K562 (cell line): ENCODE data around the gene FJX1. TPM values are rescaled to one million over a fixed set of nuclear protein-coding genes. Genes with fewer than 3 reads are reported as not detected.

Experiments used
- ATAC-seq: fragments of 200-7000 bp; cut with Tn5 transposase; 3 replicates; pipeline ENCODE4 v1.9.1; 2020; ENCODE audit warnings: moderate library complexity
- BruUV-seq: library from RNA; stranded (reverse); fragments of 400-500 nt; replicated peaks from 2 replicates; lab custom pipeline; 2021; lab: Mats Ljungman, UMichigan
- CTCF ChIA-PET: fragments of 300-600 bp; formaldehyde crosslinking; extraction: SDS; loops from one replicate; lab custom pipeline; 2021; ENCODE audit warnings: low intra/inter-chr PET ratio; lab: Yijun Ruan, JAX
- POLR2A ChIA-PET: fragments of 300-600, 350-650 bp; sonication (Branson Sonifier 250); formaldehyde crosslinking; extraction: SDS; loops from one replicate; lab custom pipeline; 2021; ENCODE audit warnings: antibody characterized with exemption, inconsistent platforms; lab: Yijun Ruan, JAX
- DNase-seq, 4 experiments: peaks; one replicate each; pipeline versions ENCODE4 v3.0.0 to v3.0.0-alpha.2; 2011 to 2018; ENCODE audit warnings: low spot score in 3 of 4, mixed read lengths in 3 of 4; ENCODE audit errors: extremely low read depth in 1 of 4
- FAIRE-seq: peaks from 2 replicates; lab custom pipeline; 2011; peaks lifted over from hg19 to GRCh38; lab: Jason Lieb, UNC
- H2AFZ ChIP-seq: 2 replicates; pipeline ENCODE4 v1.6.0; 2011; ENCODE audit warnings: low read depth, low read length, control low read depth, inconsistent platforms
- H3K27ac ChIP-seq: fragments of 200-600 bp; 3 replicates; pipeline ENCODE4 v1.8.0; 2011; ENCODE audit warnings: low read depth, mild to moderate bottlenecking, control low read depth, inconsistent platforms, low read length, moderate library complexity, mixed read lengths; ENCODE audit errors: extremely low read depth
- H3K27me3 ChIP-seq, 2 experiments: fragments of 300-600 bp in 1 of 2; 2 replicates in 1 of 2; 3 replicates in 1 of 2; pipeline versions ENCODE4 v1.6.0 to v1.8.0; 2011; ENCODE audit warnings: inconsistent platforms in 2 of 2, low read length in 2 of 2, mild to moderate bottlenecking in 1 of 2, mixed read lengths in 1 of 2, moderate library complexity in 1 of 2; ENCODE audit not compliant: control insufficient read depth in 2 of 2, insufficient read depth in 2 of 2
- H3K36me3 ChIP-seq: fragments of 300-600 bp; 3 replicates; pipeline ENCODE4 v1.8.0; 2011; ENCODE audit warnings: mild to moderate bottlenecking, low read length, inconsistent platforms; ENCODE audit not compliant: control insufficient read depth, insufficient read depth
- H3K4me1 ChIP-seq, 2 experiments: fragments of 200-600 bp in 1 of 2; replicated peaks in 1 of 2; 2 replicates in 1 of 2; 3 replicates in 1 of 2; pipeline versions ENCODE4 v1.5.1 to v1.8.0; 2011; ENCODE audit warnings: inconsistent platforms in 2 of 2, low read length in 2 of 2, mild to moderate bottlenecking in 1 of 2, mixed read lengths in 1 of 2, moderate library complexity in 1 of 2; ENCODE audit not compliant: control insufficient read depth in 2 of 2, insufficient read depth in 2 of 2
- H3K4me2 ChIP-seq: 2 replicates; pipeline ENCODE4 v1.6.1; 2011; ENCODE audit warnings: low read length, control low read depth, inconsistent platforms, mixed read lengths; ENCODE audit not compliant: insufficient read depth
- H3K4me3 ChIP-seq: fragments of 200-600 bp; sonication (generic), shearing (Covaris generic); 2 replicates; pipeline ENCODE4 v1.5.1; 2016; ENCODE audit warnings: control low read depth, inconsistent platforms
- H3K79me2 ChIP-seq: fragments of 200-600 bp; 3 replicates; pipeline ENCODE4 v1.8.0; 2011; ENCODE audit warnings: low read length, inconsistent platforms; ENCODE audit not compliant: control insufficient read depth, insufficient read depth
- H3K9ac ChIP-seq, 2 experiments: 2 replicates each; pipeline versions ENCODE4 v1.6.0 to v1.6.1; 2011; ENCODE audit warnings: low read depth in 2 of 2, low read length in 2 of 2, control low read depth in 1 of 2, inconsistent platforms in 1 of 2, mild to moderate bottlenecking in 1 of 2, mixed read lengths in 1 of 2; ENCODE audit not compliant: insufficient read depth in 1 of 2
- H3K9me1 ChIP-seq: one replicate; pipeline ENCODE4 v1.6.0; 2011; ENCODE audit warnings: inconsistent platforms, mild to moderate bottlenecking, low read length, moderate library complexity; ENCODE audit not compliant: control insufficient read depth, insufficient read depth
- H3K9me3 ChIP-seq: replicated peaks from 2 replicates; pipeline ENCODE4 v1.5.1; 2011; ENCODE audit warnings: low read depth, low read length, inconsistent platforms; ENCODE audit not compliant: control insufficient read depth, insufficient read depth
- H4K20me1 ChIP-seq: replicated peaks from 2 replicates; pipeline ENCODE4 v1.6.1; 2011; ENCODE audit warnings: low read length, inconsistent platforms, mixed read lengths; ENCODE audit not compliant: control insufficient read depth, insufficient read depth
- C11orf30 ChIP-seq: fragments of 450-650 bp; IDR thresholded peaks from 2 replicates; pipeline ENCODE4 v1.6.1; 2016; ENCODE audit warnings: low read depth, mild to moderate bottlenecking
- CEBPB ChIP-seq: fragments of 450-650 bp; IDR thresholded peaks from 2 replicates; pipeline ENCODE4 v1.6.1; 2016; ENCODE audit warnings: missing genetic modification characterization, missing compliant biosample characterization
- EHMT2 ChIP-seq: fragments of 450-650 bp; IDR thresholded peaks from 2 replicates; pipeline ENCODE4 v1.6.1; 2018; ENCODE audit warnings: antibody characterized with exemption
- GABPA ChIP-seq: fragments of 200-800 bp; sonication (Bioruptor generic); conservative IDR thresholded peaks from 2 replicates; pipeline ENCODE4 v1.6.1; 2016; ENCODE audit warnings: low read depth, missing genetic modification characterization, missing compliant biosample characterization
- MTA2 ChIP-seq: fragments of 450-650 bp; IDR thresholded peaks from 2 replicates; pipeline ENCODE4 v1.6.1; 2016; ENCODE audit warnings: low read depth
- SNIP1 ChIP-seq: fragments of 450-650 bp; IDR thresholded peaks from 2 replicates; pipeline ENCODE4 v1.7.1; 2017; ENCODE audit warnings: low read depth, mild to moderate bottlenecking
- ZNF263 ChIP-seq: sonication (generic); formaldehyde crosslinking; IDR thresholded peaks from 2 replicates; pipeline ENCODE4 v1.8.0; 2022; ENCODE audit warnings: mild to moderate bottlenecking, missing genetic modification reagents, borderline replicate concordance
- WGBS: fragments of 100-300 bp; shearing (Covaris generic); methylation state at CpG from one replicate; pipeline ENCODE4 v1.1.6; 2016; ENCODE audit warnings: low coverage, mixed read lengths; ENCODE audit not compliant: insufficient coverage; ENCODE audit errors: missing lambda C conversion rate; 5-methylcytosine and 5-hydroxymethylcytosine counted together
- in situ Hi-C: fragments of 300-500 bp; cut with MboI; formaldehyde crosslinking; loops from 4 replicates; pipeline ENCODE4 v1.15.0; 2018; ENCODE audit warnings: inconsistent platforms, mixed read lengths
- intact Hi-C: fragments of 100-400 bp; cut with micrococcal nuclease; formaldehyde crosslinking; loops from 2 replicates; pipeline ENCODE4 v1.14.2; 2022
- polyA plus RNA-seq, 8 experiments: library from polyadenylated mRNA; depleted of rRNA in 4 of 8; stranded (reverse) in 5 of 8; unstranded in 3 of 8; fragments of >200 nt; fragmentation: Nextera tagmentation in 2 of 8; fragmentation: Illumina TruSeq in 1 of 8; extraction: Ambion mirVana in 2 of 8; extraction: Trizol in 1 of 8; gene quantifications; 2 replicates each; pipeline versions ENCODE4 v1.2.1 to v1.2.3, GENCODE V29; 2011 to 2014; ENCODE audit warnings: inconsistent platforms in 1 of 8, missing spikeins in 1 of 8
- total RNA-seq, 7 experiments: library from RNA; depleted of rRNA in 6 of 7; stranded (reverse); fragments of >200 nt in 6 of 7; fragmentation: Illumina TruSeq in 2 of 7; extraction: Trizol in 2 of 7; gene quantifications; 2 replicates each; pipeline versions ENCODE4 v1.2.1 to v1.2.3, GENCODE V29; 2011 to 2021; ENCODE audit warnings: low replicate concordance in 1 of 7
- TF ChIP-seq, protein P1 (sequence below): fragments of 250-450 bp; sonication (Bioruptor Pico); IDR thresholded peaks from 2 replicates; pipeline ENCODE4 v1.8.0; 2021; ENCODE audit warnings: mild to moderate bottlenecking, moderate library complexity
- TF ChIP-seq, protein P2 (sequence below): fragments of 450-650 bp; IDR thresholded peaks from 2 replicates; pipeline ENCODE4 v1.6.1; 2016; ENCODE audit warnings: antibody characterized with exemption
- TF ChIP-seq, protein P3 (sequence below): sonication (generic); formaldehyde crosslinking; IDR thresholded peaks from 2 replicates; pipeline ENCODE4 v1.8.0; 2022; ENCODE audit warnings: mild to moderate bottlenecking, missing genetic modification reagents

Gene FJX1
- total and polyA plus RNA-seq, 9 of the 15 experiments (the other 6 are each of a cell fraction or from before 2014, with no cell fraction given) = 0.10 to 2.7 (median 0.72) TPM

DNA sequence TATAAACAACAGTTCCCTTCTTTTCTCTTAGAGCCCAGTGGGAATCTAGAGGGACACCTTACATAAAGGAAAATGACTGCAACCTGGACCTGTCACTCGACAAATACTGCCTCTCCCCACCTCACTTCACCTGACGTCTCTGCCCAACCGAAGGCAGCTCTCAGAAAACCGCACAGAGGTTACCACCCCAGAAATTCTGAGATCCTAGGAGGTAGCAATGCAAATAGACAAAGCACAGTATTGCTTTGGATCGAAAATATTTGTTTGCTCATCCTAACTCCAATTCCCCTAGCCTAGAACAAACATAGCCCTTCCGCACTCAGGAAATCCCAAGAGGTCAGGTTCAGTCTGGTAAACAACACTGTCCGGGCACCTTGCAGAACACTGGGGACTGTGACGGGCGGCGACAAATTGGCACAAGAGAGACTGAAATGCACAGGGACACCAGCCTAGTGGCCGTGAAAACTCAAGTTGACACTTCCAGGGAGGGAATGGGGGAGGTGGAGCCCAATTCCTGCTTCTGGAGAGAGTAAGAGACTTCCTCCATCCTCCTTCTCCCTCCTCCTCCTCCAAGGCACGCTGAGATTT lies 43.9 kb downstream of the FJX1 start:
- DNase-seq (no peak), ATAC-seq (peak; percentile 2; the same call in 1 of the 3 replicates)
- BruUV-seq = TSS peak; percentile 57
- intact Hi-C loops = no loop called here
- CTCF ChIA-PET = no interaction called here
- 53% methylated on average over 12 of the region's 12 CpGs for WGBS
- Histone ChIP-seq H3K9ac (peak overlapping the region; percentile 78 to 93; a peak in 2 of 4 replicates), H3K9me1 (no peaks in the 10 kb centered on the region), H3K79me2 (peaks cover 42% of the 10 kb centered on the region), H3K27ac (peak overlapping the region; percentile 89; the same call in 2 of the 3 replicates), H3K36me3 (peaks cover 3% of the 10 kb centered on the region; the same call in 1 of the 3 replicates), H2AFZ (peak overlapping the region; percentile 95), H4K20me1 (no peaks in the 10 kb centered on the region), H3K4me1 (peaks cover 0 to 16% of the 10 kb centered on the region in 2 experiments; a peak in 3 of 5 replicates), H3K9me3 (no peaks in the 10 kb centered on the region), H3K4me3 (peak overlapping the region; percentile 58)
- POLR2A ChIA-PET = interaction anchor here (0.8 kb wide), 1 partner anchor 15 kb away, joined by 3 read pairs; no protein-coding TSS in a partner anchor
- in situ Hi-C loops = no loop called here
- TF ChIP-seq ZNF263 = peak; percentile 86
- peak; percentile 80; the same call in 1 of the 2 replicates for TF ChIP-seq EHMT2
- TF ChIP-seq, protein P1, sequence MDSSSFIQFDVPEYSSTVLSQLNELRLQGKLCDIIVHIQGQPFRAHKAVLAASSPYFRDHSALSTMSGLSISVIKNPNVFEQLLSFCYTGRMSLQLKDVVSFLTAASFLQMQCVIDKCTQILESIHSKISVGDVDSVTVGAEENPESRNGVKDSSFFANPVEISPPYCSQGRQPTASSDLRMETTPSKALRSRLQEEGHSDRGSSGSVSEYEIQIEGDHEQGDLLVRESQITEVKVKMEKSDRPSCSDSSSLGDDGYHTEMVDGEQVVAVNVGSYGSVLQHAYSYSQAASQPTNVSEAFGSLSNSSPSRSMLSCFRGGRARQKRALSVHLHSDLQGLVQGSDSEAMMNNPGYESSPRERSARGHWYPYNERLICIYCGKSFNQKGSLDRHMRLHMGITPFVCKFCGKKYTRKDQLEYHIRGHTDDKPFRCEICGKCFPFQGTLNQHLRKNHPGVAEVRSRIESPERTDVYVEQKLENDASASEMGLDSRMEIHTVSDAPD = no peak
- TF ChIP-seq MTA2 = 0 out of 2 replicates have a peak, but pooled peaks have one; percentile 15
- 0 out of 2 replicates have a peak, but pooled peaks have one; percentile 32 for TF ChIP-seq SNIP1
- TF ChIP-seq, protein P2, sequence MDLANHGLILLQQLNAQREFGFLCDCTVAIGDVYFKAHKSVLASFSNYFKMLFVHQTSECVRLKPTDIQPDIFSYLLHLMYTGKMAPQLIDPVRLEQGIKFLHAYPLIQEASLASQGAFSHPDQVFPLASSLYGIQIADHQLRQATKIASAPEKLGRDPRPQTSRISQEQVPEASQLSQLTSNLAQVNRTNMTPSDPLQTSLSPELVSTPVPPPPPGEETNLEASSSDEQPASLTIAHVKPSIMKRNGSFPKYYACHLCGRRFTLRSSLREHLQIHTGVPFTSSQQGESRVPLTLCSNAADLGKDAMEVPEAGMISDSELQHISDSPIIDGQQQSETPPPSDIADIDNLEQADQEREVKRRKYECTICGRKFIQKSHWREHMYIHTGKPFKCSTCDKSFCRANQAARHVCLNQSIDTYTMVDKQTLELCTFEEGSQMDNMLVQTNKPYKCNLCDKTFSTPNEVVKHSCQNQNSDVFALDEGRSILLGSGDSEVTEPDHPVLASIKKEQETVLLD = 0 out of 2 replicates have a peak, but pooled peaks have one; percentile 35
- TF ChIP-seq GABPA (tag) = no peak
- TF ChIP-seq CEBPB (tag) = no peak
- TF ChIP-seq C11orf30 = no peak
- TF ChIP-seq, protein P3, sequence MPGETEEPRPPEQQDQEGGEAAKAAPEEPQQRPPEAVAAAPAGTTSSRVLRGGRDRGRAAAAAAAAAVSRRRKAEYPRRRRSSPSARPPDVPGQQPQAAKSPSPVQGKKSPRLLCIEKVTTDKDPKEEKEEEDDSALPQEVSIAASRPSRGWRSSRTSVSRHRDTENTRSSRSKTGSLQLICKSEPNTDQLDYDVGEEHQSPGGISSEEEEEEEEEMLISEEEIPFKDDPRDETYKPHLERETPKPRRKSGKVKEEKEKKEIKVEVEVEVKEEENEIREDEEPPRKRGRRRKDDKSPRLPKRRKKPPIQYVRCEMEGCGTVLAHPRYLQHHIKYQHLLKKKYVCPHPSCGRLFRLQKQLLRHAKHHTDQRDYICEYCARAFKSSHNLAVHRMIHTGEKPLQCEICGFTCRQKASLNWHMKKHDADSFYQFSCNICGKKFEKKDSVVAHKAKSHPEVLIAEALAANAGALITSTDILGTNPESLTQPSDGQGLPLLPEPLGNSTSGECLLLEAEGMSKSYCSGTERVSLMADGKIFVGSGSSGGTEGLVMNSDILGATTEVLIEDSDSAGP (CRISPR knock-in tag) = no peak
- TF ChIP-seq, all 486 proteins: peak for 5
- Histone ChIP-seq H3K4me2 (peak overlapping the region; percentile 92), H3K27me3 (peaks cover 6 to 7% of the 10 kb centered on the region in 2 experiments)
- FAIRE-seq = no peak
